GM12801 (cell line): ENCODE data around the gene ABCG1.

Source experiments
- TF ChIP-seq, protein P1 (sequence below): IDR thresholded peaks from one replicate; pipeline ENCODE4 v1.5.1; 2011; ENCODE audit warnings: control low read depth; ENCODE audit not compliant: insufficient read length; ENCODE audit errors: extremely low read depth

The ABCG1 gene

DNA sequence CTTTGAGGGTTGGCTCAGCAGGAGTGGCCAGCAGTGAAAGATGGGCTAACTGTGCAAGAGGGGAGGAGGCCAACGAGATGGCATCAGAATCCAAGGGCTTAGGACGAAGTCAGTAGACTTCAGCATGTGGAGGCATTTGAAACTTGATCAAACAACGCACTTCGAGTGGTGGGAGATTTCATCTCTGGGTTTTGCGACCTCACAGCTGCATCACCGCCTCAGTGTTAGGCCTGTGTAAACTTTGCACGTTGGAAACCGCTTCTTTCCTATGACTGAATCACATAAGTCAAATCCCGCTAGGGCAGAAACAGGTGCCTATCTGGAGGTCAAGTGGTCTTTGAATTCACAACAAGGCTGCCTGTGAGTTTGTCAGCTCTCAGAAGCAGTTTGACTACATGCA is 78.4 kb downstream of the ABCG1 start:
- TF ChIP-seq, protein P1, sequence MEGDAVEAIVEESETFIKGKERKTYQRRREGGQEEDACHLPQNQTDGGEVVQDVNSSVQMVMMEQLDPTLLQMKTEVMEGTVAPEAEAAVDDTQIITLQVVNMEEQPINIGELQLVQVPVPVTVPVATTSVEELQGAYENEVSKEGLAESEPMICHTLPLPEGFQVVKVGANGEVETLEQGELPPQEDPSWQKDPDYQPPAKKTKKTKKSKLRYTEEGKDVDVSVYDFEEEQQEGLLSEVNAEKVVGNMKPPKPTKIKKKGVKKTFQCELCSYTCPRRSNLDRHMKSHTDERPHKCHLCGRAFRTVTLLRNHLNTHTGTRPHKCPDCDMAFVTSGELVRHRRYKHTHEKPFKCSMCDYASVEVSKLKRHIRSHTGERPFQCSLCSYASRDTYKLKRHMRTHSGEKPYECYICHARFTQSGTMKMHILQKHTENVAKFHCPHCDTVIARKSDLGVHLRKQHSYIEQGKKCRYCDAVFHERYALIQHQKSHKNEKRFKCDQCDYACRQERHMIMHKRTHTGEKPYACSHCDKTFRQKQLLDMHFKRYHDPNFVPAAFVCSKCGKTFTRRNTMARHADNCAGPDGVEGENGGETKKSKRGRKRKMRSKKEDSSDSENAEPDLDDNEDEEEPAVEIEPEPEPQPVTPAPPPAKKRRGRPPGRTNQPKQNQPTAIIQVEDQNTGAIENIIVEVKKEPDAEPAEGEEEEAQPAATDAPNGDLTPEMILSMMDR: no peak

DNA sequence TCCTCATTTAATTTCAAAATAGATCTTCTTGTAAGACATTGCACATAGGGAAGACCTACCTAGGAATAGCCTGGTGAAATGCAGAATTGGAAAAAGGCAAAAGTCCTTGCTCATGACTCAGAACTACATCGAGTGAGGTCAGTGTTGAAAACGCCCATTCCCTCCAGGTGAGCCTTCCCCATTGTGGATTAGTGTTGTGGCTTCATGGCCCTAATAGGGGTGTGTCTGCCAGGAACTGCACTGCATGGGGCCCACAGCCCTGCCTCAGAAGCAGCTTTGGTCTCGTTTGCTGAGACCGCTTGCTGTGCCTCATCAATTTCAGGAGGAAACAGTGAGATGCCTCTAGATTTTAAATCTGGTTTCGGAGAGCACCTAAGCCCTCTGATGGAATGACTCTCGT is 79.3 kb downstream of the ABCG1 start:
- TF ChIP-seq, protein P1: no peak

DNA sequence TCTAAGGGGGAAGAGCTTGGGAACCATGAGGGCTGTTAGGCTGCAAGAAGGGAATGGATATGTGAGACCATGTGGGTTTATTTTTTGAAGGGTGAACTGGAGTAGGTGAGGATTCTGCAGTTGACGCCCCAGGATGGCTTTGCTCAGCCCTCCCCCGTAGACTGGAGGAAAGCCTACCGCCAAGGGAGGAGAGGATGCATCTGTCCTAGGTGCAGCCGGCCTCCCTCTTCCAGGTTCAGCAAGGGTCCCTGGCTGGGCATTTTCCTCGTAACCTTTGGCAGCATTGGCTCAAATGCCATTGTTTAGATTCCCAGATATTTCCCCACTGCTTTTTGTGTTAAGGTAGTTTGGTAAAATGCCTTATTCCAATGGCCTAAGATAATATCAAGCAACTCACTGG is 79.7 kb downstream of the ABCG1 start:
- TF ChIP-seq, protein P1: no peak

DNA sequence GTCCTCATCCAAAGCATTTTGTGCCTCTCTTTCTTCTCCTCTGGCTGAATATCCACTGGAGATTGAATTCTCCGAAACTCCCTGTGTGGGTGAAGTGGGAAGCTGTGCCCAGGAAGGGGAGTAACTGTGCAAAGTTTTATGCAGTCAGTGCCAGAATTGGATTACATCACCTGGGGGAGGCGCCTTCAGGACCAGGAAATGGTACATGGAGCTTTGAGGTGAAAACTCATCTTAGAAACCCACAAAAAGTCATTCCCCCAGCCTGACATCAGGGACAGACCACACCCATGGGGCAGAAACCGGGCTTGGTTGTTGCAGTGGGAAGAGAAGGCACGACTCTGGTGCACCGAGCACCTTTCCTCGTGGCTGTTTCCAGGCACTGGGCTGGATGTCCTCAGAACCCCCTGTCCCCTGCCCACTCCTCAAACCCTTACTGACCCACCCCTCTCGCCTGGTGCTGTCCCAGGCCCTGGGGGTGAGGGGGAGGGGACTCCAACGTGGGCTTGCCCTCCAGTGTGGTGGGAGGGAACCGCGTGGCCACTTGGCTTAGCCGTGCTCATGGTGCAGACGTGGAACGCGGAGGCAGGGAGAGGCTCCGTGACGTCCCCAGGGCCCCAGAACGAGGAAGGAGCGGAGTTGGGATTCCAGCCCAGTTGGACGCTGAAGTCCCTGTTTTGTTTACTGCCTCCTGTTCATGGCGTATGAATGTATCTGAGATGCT is 80.5 kb downstream of the ABCG1 start:
- TF ChIP-seq, protein P1: no peak

DNA sequence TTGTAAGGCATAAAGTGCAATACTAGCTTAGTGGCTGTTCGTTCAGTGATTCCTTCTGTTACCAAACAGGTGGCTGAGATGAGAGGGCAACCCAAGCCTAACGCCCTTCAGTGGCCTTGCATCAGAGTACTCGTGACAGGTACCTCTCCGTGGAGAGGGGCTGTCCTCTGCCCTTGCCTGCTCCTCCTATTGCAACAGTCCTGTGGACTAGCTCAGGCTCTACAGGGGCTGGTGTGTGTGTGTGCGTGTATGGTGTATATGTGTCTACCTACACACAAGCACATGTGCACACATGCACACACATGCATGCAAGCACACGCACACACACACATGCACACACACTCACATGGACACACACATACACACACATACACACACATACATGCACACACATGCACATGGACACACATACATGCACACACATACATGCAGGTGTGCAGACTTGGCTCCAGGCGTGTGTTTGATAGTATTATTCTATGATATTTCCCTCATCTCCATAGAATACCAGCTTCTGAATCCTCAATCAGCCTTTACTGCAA is 81.2 kb downstream of the ABCG1 start:
- TF ChIP-seq, protein P1: no peak

DNA sequence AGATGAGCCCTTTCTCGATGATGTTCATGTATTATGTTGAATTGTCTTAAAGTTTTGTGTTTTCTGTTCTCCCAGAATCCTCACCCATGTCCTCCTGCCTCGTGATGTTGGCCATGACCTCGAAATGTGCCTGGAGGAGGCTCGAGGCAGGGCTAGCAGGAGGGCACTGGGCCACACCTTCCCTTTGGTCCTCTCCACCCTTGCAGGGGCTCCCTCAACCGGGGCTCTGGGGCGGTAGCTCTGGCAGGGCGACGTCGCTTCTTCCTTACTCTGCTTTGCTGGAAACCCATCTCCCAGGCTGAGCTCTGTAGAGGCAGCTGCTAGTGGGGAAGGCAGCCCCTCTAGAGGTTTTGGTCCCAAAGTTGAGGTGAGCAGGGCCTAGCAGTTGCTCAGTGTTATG is 82.0 kb downstream of the ABCG1 start:
- TF ChIP-seq, protein P1: no peak

DNA sequence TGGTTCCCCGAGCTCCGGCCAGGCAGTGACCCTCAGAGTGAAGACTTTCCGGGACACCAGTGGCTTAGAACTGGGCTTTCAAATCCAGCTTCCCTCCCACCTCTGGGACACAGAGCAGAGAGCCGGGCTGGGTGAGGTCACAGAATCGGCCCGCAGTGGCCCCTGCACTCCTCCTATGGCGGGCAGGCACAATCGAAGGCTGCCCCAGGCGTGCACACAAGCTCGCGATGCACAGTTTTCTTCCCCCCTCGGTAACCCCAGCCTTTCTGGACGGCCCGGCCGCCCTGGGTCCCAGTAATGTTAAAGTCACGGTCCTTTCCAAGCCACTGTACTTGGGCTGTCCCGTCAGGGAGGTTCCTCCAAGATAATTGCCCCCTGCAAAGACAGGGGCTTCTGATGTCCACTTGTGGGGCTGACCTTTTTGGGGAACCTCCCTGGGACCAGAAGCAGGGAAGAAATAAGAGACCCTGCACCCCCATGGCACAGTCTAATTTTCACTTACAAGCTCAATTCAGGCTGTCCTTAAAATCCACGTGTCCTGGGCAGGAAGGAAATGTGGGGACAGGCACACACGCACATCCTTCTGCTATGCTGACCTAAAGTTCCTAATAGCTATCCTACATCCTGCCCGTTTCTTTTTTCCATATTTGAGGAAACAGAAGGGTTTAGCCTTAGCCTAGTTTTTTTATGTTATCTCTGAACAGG is 82.6 kb downstream of the ABCG1 start:
- TF ChIP-seq, protein P1: no peak
